GM13976 (cell line): ENCODE data around the gene KAT7.

Experiments
- DNase-seq: peaks from one replicate; pipeline ENCODE4 v3.0.0; 2012; ENCODE audit warnings: low spot score
- in situ Hi-C: fragments of 300-500 bp; cut with MboI; formaldehyde crosslinking; loops from one replicate; pipeline ENCODE4 v1.12.0; 2022; ENCODE audit warnings: low sequenced_read_pairs, mixed read lengths, inconsistent platforms; ENCODE audit not compliant: unreplicated experiment
- TF ChIP-seq, protein P1 (sequence below): IDR thresholded peaks from 2 replicates; pipeline ENCODE4 v1.5.1; 2012; ENCODE audit warnings: borderline replicate concordance, mild to moderate bottlenecking; ENCODE audit not compliant: insufficient read depth; ENCODE audit errors: extremely low read depth, missing control alignments, control extremely low read depth

Gene KAT7

DNA sequence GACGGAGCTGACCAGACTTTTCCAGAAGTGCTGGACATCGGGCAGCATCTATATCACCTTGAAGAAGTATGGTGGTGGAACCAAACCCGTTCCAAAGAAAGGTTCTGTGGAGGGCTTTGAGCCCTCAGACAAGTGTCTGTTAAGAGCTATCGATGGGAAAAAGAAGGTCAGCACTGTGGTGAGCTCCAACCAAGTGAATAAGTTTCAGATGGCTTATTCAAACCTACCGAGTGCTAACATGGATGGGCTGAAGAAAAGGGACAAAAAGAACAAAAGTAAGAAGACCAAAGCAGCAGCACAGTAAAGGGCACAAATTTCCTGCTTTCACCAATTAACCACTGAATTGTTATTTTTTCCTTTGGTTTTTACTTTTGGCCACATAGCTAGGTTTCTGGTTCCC lies 6.9 kb downstream of the KAT7 start:
- TF ChIP-seq, protein P1, sequence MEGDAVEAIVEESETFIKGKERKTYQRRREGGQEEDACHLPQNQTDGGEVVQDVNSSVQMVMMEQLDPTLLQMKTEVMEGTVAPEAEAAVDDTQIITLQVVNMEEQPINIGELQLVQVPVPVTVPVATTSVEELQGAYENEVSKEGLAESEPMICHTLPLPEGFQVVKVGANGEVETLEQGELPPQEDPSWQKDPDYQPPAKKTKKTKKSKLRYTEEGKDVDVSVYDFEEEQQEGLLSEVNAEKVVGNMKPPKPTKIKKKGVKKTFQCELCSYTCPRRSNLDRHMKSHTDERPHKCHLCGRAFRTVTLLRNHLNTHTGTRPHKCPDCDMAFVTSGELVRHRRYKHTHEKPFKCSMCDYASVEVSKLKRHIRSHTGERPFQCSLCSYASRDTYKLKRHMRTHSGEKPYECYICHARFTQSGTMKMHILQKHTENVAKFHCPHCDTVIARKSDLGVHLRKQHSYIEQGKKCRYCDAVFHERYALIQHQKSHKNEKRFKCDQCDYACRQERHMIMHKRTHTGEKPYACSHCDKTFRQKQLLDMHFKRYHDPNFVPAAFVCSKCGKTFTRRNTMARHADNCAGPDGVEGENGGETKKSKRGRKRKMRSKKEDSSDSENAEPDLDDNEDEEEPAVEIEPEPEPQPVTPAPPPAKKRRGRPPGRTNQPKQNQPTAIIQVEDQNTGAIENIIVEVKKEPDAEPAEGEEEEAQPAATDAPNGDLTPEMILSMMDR = no peak
- DNase-seq = no peak
- in situ Hi-C loops = no loop called here

DNA sequence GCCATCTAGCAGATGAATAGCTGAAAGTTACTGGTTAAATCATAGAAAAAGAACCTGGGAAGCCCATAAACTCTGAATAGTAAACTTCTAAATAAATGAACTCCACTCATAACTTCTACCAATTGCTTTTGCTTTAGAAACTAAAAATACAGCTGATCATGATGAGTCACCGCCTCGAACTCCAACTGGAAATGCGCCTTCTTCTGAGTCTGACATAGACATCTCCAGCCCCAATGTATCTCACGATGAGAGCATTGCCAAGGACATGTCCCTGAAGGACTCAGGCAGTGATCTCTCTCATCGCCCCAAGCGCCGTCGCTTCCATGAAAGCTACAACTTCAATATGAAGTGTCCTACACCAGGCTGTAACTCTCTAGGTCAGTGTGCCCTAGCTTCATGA lies 9.7 kb downstream of the KAT7 start:
- no peak for DNase-seq
- TF ChIP-seq, protein P1 = no peak
- in situ Hi-C loops = no loop called here

DNA sequence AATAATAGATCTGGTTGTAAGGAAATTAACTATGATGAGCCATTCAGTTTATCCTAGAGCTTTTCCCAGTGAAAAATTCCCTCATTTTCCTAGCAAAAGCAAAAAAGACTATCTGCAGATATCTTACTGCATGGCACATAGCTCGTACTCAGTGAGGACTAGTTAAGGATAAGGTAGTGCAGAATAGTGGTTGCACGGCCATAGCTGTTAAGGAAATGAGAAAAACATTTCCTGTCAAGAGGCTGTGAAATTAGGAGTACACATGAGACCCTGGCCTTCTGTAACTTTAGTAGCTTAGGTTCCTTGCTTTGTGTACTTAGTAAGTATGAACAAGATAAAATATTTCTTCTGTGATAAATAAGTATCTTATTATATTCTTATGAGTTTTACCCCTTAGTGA lies 10.3 kb downstream of the KAT7 start:
- TF ChIP-seq, protein P1 = no peak
- in situ Hi-C loops = no loop called here
- no peak for DNase-seq

DNA sequence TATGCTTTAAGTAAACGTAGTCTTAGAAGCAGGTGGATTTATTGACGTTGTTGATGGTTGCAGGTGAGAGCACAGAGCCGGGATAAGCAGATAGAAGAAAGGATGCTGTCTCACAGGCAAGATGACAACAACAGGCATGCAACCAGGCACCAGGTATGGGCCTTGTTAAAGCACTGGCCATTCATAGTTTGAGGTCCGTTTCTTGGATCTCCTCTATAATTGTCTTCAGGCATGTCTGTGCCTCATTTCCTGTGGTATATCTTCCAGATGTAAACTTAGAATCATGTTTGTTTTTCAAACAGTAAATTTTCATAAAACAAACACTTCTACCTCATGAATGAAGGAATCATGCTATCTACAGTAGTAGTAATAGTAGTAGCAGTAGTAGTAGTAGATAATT lies 20.6 kb downstream of the KAT7 start:
- no peak for DNase-seq
- in situ Hi-C loops = no loop called here
- TF ChIP-seq, protein P1 = no peak

DNA sequence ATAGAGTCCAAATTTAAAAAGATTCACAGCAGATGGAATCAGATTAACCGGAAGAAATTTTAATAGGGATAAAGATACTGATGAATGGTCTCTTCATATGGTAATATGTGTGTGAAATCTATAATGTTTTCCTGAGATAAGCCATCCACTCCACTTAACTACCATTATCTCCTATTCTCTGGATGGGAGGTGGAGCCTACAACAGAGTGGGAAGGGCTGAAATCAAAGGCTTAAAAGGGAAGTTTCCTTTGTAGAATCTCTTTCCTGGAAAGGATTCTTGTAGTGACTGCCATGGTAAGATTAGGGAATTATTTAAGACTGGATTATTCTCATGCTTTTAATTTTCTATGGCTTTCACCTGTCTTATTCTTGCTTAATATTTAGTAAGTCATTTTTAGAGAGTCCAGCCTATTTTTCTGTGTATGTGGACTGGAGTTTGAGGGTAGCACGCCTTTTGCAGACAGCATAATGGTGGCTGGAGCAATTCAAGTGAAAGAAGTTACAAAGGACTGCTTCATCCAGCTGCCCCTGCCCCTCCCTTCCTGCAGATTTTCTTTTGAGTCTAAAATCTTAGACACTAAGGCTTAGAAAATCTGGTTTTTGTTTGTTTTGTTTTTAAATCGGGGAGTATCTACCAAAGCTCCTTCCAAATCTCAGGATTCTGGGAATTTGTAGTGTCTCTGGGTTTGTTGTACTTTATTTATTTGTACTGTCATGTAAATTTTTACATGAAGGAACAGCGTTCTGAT lies 26.5 kb downstream of the KAT7 start:
- in situ Hi-C loops = no loop called here
- TF ChIP-seq, protein P1 = no peak

DNA sequence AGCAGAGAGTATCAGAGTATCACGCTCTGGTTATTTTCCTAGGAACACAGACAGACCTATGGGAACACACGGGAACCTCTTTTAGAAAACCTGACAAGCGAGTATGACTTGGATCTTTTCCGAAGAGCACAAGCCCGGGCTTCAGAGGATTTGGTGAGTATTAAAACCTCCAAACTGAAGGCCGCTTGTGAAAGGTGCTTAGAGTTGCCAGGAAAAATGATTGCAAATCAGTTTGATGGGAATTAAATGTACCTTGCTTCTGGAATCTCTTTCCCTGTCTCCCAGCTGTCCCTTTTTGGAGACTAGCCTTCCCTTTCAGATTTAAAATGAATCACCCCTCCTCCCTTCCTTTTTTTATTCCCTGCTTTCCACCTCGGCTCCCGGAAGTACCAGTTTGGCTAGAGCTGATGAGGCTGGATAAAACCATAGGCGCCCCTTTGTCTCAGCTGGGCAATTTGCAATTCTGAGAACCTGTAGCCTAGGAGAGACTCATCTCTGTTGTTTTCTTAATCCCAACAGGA lies 27.3 kb downstream of the KAT7 start:
- TF ChIP-seq, protein P1 = no peak
- in situ Hi-C loops = no loop called here
- DNase-seq = no peak

More for the DNA sequence above, 26.5 kb downstream of the KAT7 start:
- no peak for DNase-seq
